NCI-H345 treated with DMSO at 0.1 percent for 48 hours (cell line): ENCODE measurements around the gene TMEM236.
"Not testable (repeated sequence)": the region's sequence is repeated elsewhere in the genome, so short reads cannot be mapped to it uniquely, and the experiment has no call there.

Experiments used
- DNase-seq: peaks from one replicate; lab custom pipeline; 2025; ENCODE audit not compliant: unreplicated experiment; lab: John Stamatoyannopoulos, UW

The TMEM236 gene

DNA sequence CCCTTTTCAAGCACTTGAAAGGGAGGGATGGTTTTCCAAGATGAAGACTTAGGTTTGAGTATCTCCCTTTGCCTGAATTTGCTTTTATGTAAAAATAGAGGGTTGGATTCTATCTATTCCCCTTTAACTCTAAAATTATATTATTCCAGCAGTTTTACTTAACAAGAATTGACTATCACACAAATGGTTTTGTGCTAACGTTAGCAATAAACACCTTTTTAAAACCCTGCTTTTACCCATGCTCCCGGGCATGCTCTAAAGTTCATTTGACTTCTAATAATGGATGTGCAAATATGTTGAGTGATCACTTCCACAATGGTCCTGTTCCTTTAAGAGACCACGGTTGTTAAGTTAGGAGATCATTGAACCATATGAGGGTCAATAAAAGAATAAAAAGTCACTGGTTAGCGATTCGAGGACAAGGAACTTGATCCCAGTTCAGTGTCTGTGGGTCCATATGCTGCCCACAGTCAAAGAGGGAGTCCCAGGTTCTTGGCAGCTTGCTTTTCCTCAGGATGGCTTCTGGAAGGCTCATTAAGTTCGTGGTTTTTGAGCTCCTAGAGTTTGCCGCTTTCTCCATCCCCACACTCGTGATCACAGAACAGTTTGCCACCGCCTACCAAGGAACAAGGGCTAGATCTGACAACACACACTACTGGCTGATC is at the start of gene TMEM236:
TMEM236 (plus strand) TSS at position 421 of the 665 bp plus-strand sequence; CDS start at position 516, 95 bp downstream.
- no peak for DNase-seq

DNA sequence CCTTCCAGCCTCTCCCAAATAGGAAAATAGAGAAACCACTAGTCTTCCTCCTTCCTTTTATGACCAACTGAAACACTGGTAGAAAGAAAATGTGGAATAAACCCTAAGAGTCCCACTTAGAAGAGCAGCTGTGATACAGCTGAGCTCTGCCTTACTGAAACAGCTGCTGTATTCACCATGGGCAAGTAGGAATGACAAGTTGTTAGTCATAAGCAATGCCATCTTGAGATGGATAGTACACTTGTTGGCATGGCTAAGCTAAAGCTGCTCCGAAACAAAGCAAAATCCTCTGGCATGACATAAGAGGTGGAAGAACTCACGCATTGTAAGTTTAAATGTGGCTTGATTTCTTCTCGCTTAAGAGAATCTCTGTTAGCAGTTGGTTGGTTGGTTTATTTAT is 48.3 kb upstream of the TMEM236 start:
- no peak for DNase-seq

- no peak for DNase-seq
Measured at GRCh38 chr10:17708821-17709220, 43.2 kb upstream of the TMEM236 start.

GRCh38 chr10:17709492-17709891 is 42.5 kb upstream of the TMEM236 start:
- DNase-seq = no peak

DNA sequence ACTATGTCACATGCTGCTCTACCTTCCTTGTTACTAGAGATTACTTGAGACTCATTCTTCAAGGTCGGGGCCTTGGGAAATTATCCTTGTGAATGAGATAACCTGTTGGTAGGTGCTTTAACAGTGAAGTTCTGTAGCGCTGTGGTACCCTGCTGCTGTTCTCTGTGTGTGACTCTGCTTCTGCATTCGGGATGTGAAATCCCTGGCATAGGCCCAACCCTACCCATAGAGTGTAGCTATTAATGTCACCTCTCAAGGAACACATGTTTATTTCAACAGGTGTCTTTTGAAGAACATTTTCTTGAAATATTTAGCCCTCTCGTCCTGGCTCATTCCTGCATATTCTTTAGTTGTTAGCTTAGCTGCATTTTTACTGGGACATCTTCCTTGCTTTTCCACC is 41.8 kb upstream of the TMEM236 start:
- no peak for DNase-seq

DNA sequence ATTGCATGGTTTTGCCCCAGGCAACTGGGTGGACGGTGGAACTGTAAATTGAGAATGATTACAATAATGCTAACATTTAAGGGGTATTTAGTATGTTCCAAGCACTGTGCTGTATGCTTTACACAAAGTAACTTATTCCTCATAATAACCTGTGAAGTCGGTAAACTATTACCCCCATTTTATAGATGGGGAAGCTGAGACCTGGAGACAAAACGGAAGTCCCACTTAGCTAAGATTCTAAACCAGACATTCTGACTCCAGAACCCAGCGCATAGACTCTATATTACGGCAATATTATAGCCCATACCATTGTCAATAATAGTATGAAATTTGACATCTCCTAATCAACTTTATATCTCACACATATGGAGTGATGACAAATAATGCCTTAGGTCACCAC is 39.9 kb upstream of the TMEM236 start:
- no peak for DNase-seq

- DNase-seq = no peak
Measured at GRCh38 chr10:17712717-17713471, 39.1 kb upstream of the TMEM236 start.

DNA sequence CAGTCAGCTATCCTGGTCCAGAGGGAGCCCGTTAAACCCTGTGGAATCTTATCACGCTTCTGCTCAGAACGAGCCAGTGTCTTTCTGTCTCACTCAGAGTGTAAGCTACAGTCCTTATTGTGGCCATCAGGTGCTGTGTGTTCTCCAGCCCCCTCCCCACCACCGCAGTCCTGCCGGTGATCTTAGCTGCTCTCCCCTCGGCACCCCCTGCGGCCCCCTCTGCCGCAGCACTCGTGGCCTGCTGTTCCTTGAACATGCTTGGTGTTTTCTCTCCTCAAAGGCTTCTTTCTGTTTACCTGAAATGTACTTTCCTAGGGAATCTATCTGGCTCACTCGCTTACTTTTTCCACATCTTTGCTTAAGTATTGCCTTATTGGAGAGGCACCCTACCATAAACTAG is 38.2 kb upstream of the TMEM236 start:
- DNase-seq = no peak

- DNase-seq = no peak
Measured at GRCh38 chr10:17716161-17716560, 35.8 kb upstream of the TMEM236 start.

- DNase-seq = not testable (repeated sequence)
Measured at GRCh38 chr10:17722317-17723014, 29.5 kb upstream of the TMEM236 start.

- no peak for DNase-seq
Measured at GRCh38 chr10:17725703-17726102, 26.3 kb upstream of the TMEM236 start.

- DNase-seq = no peak
Measured at GRCh38 chr10:17729630-17730029, 22.4 kb upstream of the TMEM236 start.

DNA sequence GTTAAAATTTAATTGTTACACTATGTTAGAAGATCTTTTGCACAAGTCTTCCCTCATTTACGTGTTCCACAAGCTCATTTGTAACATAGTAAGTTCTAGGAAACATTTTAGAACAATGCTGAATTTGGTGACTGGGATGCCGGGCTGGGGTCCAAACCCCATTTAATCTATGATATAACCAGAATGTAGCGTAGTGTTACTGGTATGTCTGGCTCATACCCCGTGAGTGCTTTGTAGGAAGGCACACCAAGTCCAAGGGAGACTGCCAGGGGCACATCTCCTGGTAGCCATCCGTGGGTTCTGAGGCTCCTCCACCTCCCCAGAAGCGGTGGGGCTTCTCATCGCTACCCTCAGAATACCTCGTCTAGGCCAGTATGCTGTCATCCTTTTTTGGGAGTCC is 21.3 kb upstream of the TMEM236 start:
- no peak for DNase-seq

- DNase-seq = no peak
Measured at GRCh38 chr10:17731331-17732020, 20.5 kb upstream of the TMEM236 start.

- DNase-seq = no peak
Measured at GRCh38 chr10:17733620-17734019, 18.4 kb upstream of the TMEM236 start.

- no peak for DNase-seq
Measured at GRCh38 chr10:17734432-17735080, 17.4 kb upstream of the TMEM236 start.

DNA sequence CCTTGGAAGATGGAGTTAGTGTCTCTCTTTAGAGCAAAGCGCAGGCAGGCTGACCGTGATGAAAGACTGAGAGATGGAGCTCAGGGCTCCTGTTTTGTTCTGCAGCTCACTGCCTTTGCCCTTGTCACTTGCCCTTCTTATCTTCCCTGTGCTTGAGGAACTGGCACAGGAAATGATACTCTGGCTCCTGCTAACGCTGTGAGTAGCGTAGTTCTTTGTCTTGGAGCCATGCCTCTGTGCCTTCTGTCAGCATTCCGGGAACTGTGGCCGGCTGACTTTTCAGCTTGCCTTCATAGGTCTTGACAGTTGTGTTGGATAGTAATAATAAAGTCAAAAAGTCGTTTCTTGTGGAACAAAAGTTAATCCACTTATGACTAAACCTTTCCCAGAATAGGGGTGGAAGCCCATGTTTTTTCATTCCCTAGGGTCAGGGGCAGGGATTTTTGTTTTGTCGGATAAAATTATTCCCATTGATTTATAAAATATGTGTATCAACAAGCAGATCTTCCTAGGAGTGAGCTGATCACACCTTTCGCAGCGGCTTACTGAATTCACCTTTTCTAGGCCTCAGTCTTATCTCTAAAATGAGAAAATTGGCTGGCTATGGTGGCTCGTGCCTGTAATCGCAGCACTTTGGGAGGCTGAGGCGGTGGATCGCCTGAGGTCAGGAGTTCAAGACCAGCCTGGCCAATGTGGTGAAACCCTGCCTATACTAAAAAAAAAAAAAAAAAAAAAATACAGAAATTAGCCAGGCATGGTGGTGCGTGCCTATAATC is 16.6 kb upstream of the TMEM236 start:
- DNase-seq = no peak

DNA sequence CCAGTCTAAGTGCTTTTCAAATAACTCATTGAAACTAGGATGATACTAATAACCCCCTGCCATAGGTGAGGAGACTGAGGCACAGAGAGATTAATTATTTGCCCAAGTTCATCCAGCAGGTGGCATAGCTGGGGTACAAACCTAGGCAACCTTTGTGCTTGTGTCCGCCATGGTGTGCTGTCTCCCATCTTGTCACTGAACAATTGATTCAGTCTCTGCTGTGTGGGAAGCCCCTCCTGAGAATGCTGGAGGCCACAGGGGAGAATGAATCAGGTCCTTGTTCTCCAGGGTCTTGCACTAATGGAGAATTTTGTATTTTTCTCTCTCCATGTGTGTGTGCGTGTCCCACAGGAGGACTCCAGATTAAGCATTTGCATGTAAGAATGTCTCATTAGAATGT is 15.8 kb upstream of the TMEM236 start:
- DNase-seq = no peak

GRCh38 chr10:17737027-17737965 is 14.7 kb upstream of the TMEM236 start:
- DNase-seq = no peak
